Stimulated activated CD4-positive, alpha-beta T cell treated with anti-CD3 and anti-CD28 coated beads, Interleukin-1b, Interleukin-23, amount 100 ng/mL, for 1 hour (primary cell): ENCODE data around the gene CCR5.

Experiments used
- DNase-seq, 2 donors: peaks; one replicate each; pipeline ENCODE4 v3.0.0-alpha.2; 2020; ENCODE audit warnings: low read depth in 2 of 2

The CCR5 gene

DNA sequence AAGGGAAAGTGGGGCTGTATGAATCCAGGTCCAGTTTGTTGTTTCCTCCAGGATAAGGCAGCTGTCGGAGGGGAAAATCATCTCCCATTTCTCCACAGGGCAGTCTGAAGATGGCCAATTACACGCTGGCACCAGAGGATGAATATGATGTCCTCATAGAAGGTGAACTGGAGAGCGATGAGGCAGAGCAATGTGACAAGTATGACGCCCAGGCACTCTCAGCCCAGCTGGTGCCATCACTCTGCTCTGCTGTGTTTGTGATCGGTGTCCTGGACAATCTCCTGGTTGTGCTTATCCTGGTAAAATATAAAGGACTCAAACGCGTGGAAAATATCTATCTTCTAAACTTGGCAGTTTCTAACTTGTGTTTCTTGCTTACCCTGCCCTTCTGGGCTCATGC, 37.2 kb downstream of the CCR5 start:
- no peak for DNase-seq

DNA sequence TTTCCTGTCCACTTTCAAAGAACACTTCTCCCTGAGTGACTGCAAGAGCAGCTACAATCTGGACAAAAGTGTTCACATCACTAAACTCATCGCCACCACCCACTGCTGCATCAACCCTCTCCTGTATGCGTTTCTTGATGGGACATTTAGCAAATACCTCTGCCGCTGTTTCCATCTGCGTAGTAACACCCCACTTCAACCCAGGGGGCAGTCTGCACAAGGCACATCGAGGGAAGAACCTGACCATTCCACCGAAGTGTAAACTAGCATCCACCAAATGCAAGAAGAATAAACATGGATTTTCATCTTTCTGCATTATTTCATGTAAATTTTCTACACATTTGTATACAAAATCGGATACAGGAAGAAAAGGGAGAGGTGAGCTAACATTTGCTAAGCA, 38.1 kb downstream of the CCR5 start:
- DNase-seq: no peak

DNA sequence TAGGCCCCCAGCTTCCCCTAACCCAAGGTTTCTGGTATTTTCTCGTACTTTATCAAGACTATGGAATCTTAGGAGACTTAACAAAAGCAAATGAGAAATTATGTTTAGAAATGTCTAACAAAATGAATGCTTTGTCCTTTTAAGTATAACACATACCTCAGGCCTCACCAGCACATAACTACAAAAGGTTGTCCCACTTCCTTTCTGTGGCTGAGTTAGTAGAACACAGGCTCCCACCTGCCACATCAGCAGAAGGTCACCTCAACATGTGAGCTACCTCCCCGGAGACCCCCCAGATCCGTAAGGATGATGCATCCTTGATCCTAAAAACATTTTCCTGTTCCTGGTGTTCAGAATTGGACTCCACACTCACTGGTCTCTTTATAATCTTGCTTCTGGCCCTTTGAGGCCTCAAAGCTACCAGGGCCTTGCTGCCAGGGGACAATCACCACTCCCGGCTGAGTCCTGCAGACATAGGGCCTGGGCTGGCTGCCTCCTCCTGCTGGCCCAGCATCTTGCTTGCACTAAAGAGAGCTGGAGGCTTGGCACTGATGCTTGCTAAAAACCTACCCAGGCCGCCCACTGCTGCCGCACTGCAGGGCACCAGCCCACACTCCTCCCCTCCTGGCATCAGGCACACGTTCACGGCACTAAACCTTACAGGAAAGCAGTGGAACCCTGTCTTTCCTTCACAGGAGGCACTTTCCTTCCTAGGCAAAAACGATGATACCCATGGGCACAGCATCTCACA, 39.2 kb downstream of the CCR5 start:
- no peak for DNase-seq

DNA sequence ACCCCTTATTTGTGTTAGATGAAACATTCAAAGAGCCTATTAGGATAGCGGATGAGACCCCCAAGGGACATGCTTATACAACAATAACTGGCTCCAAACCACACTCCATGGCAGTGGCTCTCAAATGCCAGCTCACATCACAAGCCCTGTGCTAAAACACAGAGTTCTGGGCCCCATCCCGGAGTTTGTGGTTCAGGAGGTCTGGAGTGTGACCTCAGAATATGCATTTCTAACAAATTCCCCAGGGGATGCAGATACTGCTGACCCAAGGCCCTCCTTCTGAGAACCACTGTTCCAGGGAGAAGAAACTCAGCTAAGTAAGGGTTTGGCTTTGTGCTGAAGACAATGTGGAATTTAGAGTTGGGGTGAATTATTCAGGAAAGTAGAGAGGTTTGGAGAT, 39.9 kb downstream of the CCR5 start:
- no peak for DNase-seq

DNA sequence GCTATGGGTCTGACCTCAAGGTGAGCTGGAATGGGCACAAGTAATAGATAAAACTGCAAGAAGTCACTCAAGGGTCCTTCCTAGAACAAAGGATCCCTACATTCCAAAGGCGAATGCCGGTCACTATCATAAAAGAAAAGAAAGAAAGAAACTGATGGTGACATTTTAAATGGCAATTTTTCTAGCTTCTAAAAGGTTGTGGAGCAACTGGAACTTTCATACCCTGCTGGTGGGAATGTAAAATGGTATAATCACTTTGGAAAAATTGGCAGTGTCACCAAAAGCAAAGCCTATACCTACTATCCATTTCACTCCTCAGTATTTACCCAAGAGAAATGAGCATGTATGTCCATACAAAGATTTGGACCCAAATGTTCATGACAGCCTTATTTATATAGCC, 40.5 kb downstream of the CCR5 start:
- no peak for DNase-seq

DNA sequence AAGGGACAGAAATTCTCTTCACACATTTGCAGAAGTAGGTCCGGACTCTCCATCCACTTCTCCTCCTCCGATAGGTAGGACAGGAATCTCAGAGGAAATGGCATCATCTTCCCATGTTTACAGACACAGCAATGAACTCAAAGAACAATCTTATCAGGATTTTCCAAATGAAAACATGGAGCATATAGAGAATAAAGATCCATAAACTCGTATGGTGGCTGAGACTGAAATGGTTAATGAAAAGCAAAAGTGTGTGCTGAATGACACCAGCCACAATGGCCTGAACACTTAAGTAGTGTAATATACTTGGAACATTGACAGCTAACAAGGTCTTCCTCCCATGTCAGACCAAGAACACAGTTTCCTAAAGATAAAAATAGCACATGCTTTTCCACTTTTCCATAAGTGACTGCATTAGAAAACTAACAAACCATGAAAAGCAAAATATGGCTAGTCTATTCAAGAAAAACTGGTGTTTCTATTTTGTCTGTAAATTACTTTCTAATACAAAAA, 42.1 kb downstream of the CCR5 start:
- DNase-seq: no peak

DNA sequence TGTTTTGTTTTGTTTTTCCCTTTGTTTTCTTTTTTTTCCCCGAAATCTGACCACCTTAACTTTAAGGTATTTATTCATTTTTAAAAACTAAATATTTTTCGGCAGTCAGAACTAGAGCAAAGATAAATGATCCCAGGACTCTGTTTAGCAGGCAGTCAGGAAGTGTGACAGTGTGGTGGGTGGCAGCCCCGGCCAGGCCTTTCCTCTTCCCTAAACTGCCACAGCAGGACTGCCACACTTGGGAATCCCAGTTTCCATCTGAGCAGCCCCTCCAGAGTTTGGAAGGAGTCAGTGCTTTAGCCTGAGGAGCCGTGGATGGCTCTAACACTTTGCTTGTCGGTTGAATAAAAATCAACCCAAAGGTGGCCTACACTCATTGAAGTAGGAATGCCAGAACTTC, 43.2 kb downstream of the CCR5 start:
- no peak for DNase-seq

DNA sequence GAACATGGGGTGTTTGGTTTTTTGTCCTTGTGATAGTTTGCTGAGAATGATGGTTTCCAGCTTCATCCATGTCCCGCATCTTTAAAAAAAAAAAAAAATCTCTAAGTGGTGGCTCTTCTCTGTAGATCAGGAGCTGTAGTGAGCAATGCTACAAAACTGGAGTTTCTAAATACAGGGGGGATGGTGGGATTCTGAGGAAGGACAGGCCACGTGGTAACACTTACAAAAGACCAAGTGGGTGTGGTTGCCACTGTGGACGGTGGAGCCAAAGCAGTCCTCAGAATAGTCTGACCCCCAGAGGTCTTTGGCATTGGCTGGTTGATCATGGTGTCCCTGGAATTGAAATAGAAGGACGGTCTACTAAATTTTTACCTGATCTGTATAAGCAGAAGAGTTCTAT, 44.0 kb downstream of the CCR5 start:
- no peak for DNase-seq

DNA sequence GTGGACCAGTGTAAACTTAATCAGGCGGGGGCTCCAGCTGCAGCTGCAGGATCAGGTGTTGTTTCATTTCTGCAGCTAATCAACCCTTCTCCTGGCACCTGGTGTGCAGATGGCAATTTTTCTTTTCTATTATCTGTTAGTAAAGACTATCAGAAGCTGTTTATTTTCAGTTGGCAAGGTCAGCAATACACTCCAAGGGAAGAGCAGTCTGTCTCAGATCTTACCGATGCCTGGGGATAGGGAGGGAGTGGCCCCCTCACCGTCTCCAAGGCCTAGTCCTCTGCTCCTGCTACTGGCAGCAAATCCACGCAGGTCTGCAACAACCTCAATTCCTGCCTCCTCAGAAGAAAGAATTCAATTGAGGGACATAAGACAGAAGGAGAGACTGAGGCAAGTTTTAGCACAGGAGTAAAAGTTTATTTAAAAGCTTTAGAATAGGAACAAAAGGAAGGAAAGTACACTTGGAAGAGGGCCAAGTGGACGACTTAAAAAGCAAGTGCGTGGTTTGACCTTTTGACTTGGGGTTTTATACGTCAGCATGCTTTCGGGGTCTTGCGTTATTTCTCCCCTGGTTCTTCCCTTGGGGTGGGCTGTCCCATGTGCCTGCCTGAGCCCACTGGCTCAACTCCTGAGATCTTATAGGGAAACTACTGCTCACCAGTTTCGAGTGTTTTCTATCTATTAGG, 45.5 kb downstream of the CCR5 start:
- DNase-seq: no peak

DNA sequence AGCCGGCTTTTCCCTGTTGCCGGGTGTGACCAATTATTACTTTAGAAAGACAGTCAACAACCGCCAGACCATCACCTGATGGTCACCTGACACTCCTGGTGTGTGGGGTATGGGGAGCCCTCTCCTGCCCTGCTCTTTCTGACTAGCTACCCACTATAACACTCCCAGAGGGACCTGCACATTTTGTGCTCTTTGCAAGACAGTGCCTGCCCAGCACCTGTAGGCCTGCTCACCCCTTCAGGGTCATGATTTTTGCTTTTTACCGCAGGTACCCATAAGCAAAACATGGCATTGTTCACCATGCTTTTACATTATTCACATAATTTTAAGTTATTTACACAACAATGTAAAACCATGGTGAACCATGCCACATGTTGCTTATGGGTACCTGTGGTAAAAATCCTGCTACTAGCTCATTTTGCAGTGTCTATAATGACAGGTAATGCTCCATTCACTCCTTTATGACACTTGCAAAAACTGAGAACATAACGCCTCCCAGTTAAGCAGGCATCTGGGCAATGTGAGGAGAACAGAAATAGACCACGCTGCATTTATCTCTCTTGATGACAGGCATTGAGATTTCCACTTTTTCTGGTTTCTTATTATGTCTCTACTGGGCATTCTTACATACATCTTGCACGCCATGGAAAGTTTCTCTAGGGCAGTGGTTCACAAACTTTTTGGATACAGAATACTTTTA, 46.2 kb downstream of the CCR5 start:
- DNase-seq: no peak

DNA sequence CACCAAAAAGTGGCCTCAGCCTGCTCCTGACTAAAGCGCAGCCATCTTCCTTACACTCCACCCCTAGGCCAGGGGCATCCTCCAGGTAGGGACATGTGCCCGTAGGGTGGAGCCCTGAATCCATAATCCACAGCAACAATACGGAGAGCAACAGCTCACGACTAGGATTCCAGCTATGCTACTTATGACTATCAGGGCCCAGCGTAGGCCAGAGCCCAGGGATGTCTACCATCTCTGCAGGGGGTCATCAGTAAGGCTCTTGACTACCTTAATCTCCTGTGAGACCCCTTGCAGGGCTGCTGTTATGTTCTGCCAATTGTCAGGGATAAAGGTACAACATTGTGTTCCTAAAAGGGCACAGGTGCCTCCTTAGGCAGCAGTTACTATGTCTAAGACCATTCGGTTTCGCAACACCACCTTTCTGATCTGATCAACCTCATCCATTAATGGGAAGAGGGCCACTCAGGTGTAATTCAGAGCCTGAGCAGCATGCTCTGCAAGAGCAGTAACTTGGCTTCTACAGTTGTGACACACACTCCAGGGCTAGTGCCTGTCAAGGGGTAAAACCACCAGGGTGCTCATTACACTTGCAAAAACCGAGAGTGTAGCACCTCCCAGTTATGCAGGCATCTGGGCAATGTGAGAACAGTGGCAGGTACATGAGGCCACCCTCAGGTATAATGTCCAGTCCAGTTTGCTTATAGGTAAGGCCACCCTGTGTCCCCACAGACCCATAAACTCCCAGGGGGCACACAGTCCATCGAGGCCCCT, 47.3 kb downstream of the CCR5 start:
- no peak for DNase-seq

DNA sequence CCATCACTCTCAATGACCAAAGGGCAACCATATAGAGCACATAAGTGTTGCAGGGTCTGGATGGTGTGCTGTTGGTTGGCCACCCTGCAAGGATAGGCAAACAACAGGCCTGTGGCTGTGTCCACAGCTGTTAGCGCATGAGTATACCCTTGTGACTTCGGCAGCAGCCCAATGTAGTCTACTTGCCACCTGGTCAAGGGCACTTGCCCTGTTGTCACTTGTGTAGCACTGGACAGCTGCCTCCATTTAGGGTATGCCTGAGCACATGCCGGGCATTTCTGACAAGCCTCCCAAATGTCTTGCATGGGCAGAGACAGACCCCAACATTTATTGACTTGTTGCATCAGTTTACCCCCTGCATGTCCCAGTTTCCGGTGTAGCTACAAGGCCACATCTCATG, 49.1 kb downstream of the CCR5 start:
- DNase-seq: no peak

DNA sequence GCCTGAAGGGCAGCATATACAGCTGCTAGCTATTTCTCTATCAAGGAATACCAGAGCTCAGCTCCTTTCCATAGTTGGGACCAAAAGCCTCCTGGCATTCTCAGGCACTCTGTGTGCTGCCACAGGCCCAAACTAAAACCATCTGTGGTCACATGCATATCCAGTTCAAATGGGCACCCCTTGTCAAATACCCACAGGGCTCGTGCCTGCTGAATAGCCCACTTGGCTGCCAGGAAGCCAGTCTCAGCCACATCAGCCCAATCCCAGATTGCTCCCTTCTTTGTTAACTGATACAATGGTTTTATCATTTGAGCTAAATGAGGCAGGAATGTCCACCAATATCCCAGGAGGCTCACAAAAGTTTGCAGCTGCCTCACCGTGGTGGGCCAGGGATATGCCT, 50.2 kb downstream of the CCR5 start:
- DNase-seq: no peak

DNA sequence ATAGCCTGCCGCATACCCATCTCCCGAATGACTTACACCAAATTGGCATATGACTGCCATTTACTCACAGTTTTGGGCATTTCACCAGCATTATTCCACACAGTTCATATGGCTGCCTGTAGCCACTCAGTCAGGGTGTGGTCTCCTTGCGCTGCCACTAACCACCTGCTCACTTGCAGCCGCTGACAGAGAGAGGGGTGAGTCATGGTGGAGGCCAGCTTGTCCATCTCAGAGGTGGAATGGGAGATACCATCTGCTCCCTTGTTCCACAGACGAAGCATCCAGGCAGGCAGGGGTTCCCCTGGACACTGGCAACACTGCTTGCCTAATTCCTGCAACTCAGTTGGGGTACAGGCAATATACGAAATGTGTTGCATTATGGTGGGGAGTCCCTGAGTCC, 51.9 kb downstream of the CCR5 start:
- no peak for DNase-seq

DNA sequence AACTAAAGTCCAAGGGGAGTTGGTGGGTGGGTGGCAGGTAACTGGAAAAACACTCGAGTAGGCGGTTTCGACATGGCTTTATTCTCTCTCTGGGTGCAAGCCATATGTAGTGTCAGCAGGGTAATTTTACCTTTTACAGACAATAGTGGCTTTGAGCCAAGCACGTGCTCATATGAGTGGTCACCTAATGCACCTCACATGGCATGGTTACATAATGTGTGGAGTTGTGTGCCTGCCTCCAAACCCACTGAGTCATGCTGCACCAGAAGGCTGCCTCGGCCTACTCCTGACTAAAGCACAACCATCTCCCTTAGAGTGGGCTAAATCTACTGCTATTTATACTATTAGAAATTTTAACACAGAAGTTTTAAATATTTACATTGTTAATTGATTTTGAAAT, 52.8 kb downstream of the CCR5 start:
- DNase-seq: no peak
